Skeletal muscle satellite cell (primary cell): ENCODE measurements around the gene CHRNA10.

Experiments used
- H3K27me3 ChIP-seq: 2 replicates; pipeline ENCODE4 v1.7.0; 2013; ENCODE audit warnings: low read length; ENCODE audit not compliant: control insufficient read depth, insufficient read depth
- H3K36me3 ChIP-seq: 2 replicates; pipeline ENCODE4 v1.7.0; 2013; ENCODE audit warnings: mild to moderate bottlenecking, control low read depth, low read length; ENCODE audit not compliant: insufficient read depth
- H3K4me1 ChIP-seq: 2 replicates; pipeline ENCODE4 v1.7.0; 2013; ENCODE audit warnings: low read length; ENCODE audit not compliant: control insufficient read depth, insufficient read depth
- H3K4me2 ChIP-seq: 2 replicates; pipeline ENCODE4 v1.7.0; 2013; ENCODE audit warnings: mild to moderate bottlenecking, low read length
- H3K4me3 ChIP-seq: 2 replicates; pipeline ENCODE4 v1.7.0; 2013; ENCODE audit warnings: low read length
- H3K9ac ChIP-seq: 2 replicates; pipeline ENCODE4 v1.7.0; 2013; ENCODE audit warnings: mild to moderate bottlenecking, low read depth, low read length, moderate library complexity
- H3K9me3 ChIP-seq: replicated peaks from 2 replicates; pipeline ENCODE4 v1.7.0; 2013; ENCODE audit warnings: mild to moderate bottlenecking, control low read depth, low read length

The CHRNA10 gene

DNA sequence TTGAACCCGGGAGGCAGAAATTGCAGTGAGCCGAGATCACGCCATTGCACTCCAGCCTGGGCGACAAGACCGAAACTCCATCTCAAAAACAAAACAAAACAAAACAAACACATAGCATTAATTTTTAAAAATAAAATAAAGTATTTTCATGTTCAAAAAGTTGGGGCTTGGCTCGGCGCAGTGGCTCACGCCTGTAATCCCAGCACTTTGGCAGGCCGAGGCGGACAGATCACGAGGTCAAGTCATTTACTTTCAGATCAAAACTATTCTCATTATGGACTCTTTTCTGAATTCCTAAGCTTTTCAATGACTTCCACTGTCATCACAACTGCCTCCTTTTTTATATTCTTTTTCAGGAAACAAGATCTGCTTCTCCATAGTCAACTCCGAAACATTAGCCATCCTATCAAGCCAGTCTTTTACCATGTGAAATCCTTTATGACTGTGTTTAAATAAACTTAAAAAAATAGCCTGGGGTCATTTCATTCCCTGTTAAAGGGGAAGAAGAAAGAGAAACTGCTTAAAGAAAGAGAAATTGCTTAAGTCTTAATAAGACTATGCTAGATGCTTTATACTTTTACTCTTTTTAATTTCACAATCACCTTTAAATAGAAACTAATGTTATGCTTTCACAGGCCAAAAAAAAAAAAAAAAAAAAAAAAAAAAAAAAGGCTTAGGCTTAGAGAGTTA, 13.1 kb upstream of the CHRNA10 start:
- Histone ChIP-seq H3K36me3 (peaks cover 75% of the 10 kb centered on the region), H3K4me2 (no peak overlapping the region), H3K9me3 (no peaks in the 10 kb centered on the region), H3K4me3 (no peak overlapping the region), H3K9ac (no peak overlapping the region), H3K27me3 (no peaks in the 10 kb centered on the region), H3K4me1 (no peaks in the 10 kb centered on the region)

GRCh38 chr11:3683039-3683438, 11.9 kb upstream of the CHRNA10 start:
- Histone ChIP-seq H3K9me3 (no peaks in the 10 kb centered on the region), H3K9ac (no peak overlapping the region), H3K4me3 (no peak overlapping the region), H3K36me3 (peaks cover 87% of the 10 kb centered on the region), H3K4me1 (no peaks in the 10 kb centered on the region), H3K4me2 (no peak overlapping the region), H3K27me3 (no peaks in the 10 kb centered on the region)

GRCh38 chr11:3679077-3679476, 7.9 kb upstream of the CHRNA10 start:
- Histone ChIP-seq H3K4me2 (no peak overlapping the region), H3K9ac (no peak overlapping the region), H3K36me3 (peaks cover 92% of the 10 kb centered on the region), H3K27me3 (no peaks in the 10 kb centered on the region), H3K4me1 (no peaks in the 10 kb centered on the region), H3K9me3 (no peaks in the 10 kb centered on the region), H3K4me3 (no peak overlapping the region)

GRCh38 chr11:3675971-3676370, 4.8 kb upstream of the CHRNA10 start:
- no peak overlapping the region for H3K4me3 ChIP-seq
- H3K9ac ChIP-seq, result no peak overlapping the region
- H3K4me1 ChIP-seq, result no peaks in the 10 kb centered on the region
- no peak overlapping the region for H3K4me2 ChIP-seq
- H3K27me3 ChIP-seq, result no peaks in the 10 kb centered on the region
- H3K9me3 ChIP-seq, result no peaks in the 10 kb centered on the region
- peaks cover 92% of the 10 kb centered on the region for H3K36me3 ChIP-seq

GRCh38 chr11:3674189-3674588, 3.0 kb upstream of the CHRNA10 start:
- H3K36me3 ChIP-seq, result peaks cover 79% of the 10 kb centered on the region
- H3K4me1 ChIP-seq, result no peaks in the 10 kb centered on the region
- H3K4me3 ChIP-seq, result no peak overlapping the region
- no peak overlapping the region for H3K4me2 ChIP-seq
- no peak overlapping the region for H3K9ac ChIP-seq
- H3K9me3 ChIP-seq, result no peaks in the 10 kb centered on the region
- H3K27me3 ChIP-seq, result no peaks in the 10 kb centered on the region

DNA sequence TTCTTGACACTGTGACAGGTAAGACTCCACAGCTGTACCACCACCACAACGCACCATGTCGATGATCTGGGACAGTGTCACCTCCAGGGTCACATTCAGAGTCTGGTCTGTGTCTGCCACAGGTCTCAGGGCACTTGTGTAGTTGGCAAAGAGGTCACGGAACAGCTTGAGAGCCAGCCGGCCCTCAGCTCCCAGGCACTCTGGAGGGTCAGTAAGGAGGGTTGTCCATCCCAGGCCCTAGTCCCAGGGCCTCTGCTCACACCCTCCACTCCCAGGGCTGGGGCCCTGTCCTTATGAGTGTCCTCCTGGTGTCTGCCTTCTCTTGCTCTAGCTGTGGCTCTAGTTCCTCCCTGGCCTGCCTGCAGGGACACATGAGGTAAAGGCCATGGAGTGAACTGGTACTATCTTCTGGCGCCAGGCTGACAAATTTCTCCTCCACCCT, 1.4 kb downstream of the CHRNA10 start:
- H3K9me3 ChIP-seq, result no peaks in the 10 kb centered on the region
- no peak overlapping the region for H3K9ac ChIP-seq
- no peak overlapping the region for H3K4me3 ChIP-seq
- no peaks in the 10 kb centered on the region for H3K4me1 ChIP-seq
- no peak overlapping the region for H3K4me2 ChIP-seq
- H3K27me3 ChIP-seq, result no peaks in the 10 kb centered on the region
- peaks cover 62% of the 10 kb centered on the region for H3K36me3 ChIP-seq

DNA sequence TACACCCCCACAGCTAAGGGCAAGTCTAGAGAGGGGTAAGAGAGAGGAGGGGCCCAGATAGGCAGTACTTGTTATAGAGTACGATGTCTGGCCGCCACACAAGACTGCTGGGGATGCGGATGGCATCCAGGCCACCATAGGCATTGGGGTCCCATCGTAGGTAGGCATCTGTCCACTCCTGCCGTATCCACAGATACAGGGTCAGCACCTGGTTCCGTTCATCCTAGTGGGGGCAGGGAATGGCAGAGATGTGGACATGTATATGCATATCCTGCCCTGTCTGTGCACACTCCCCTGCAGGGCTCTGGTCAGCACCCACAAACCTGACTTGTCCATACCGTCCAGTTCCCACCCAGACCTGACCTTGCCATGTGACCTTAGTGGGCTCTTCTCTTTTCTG, 2.1 kb downstream of the CHRNA10 start:
- no peaks in the 10 kb centered on the region for H3K9me3 ChIP-seq
- no peaks in the 10 kb centered on the region for H3K4me1 ChIP-seq
- H3K4me2 ChIP-seq, result no peak overlapping the region
- H3K27me3 ChIP-seq, result no peaks in the 10 kb centered on the region
- no peak overlapping the region for H3K4me3 ChIP-seq
- H3K9ac ChIP-seq, result no peak overlapping the region
- peaks cover 62% of the 10 kb centered on the region for H3K36me3 ChIP-seq

DNA sequence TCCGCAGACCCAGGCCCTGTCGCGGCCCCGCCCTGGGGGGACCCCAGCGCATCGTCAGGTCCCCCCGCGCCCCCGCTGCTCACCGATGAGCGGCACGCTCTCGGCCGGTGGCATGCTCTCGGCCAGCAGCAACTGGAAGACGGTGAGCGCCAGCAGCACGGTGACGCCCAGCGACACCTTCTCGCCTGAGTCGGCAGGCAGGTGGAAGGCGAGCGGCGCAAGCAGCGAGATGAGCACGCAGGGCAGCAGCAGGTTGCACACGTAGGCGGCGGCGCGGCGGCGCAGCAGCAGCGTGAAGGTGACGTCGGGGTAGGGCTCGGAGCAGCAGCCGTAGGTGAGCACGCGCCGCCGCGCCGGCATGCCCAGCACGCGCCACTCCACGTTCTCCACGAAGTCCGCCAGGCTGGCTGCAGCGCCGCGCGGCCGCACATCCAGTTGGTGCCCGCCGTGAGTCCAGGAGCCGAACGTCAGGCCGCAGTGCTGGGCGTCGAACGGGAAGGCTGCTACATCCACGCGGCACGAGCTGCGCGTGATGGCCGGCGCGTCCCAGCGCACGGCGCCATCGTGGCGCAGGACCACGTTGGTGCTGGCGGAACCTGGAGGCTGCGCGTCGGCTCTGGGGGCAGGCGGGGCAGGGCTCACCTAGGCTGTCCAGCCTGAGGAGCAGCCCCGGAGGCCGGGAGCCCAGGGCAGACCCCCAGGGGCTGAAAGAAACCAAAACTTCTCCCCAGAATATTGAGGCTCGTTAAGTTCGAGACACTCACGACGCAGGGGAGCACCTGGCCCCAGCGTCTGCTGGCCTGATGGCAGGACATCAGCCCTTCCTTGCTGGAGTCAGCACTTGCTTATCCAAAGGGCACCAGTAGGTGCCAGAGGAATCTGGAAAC, 3.8 kb downstream of the CHRNA10 start:
- H3K9ac ChIP-seq, result no peak overlapping the region
- peaks cover 53% of the 10 kb centered on the region for H3K36me3 ChIP-seq

DNA sequence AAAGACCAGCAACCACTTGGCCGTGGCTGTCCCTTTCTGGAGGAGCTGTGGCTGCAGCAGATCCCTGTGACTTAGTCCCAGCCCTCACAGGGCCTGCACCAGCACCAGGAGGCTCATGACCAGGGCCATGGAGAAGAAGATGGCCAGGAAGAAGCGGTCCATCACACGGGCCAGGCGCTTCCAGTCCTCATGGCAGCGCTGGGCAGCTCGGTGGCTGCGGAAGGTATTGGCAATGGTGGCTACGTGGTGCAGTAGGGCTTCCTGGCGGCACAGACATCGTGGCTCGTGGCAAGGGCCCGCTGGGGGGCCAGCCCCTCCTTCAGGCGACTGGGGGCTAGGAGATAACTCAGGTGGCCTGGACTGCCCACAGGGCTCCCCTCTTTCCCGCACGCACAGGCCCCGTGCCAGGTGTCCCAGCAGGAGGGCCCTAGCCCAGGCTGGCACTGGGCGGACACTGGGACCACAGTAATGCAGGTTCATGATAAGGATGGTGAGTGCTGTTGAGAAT, 5.1 kb downstream of the CHRNA10 start:
- H3K27me3 ChIP-seq, result no peaks in the 10 kb centered on the region
- H3K4me3 ChIP-seq, result no peak overlapping the region
- no peaks in the 10 kb centered on the region for H3K9me3 ChIP-seq
- H3K36me3 ChIP-seq, result peaks cover 41% of the 10 kb centered on the region
- H3K4me1 ChIP-seq, result no peaks in the 10 kb centered on the region
- no peak overlapping the region for H3K9ac ChIP-seq
- no peak overlapping the region for H3K4me2 ChIP-seq

More for the DNA sequence above, 3.8 kb downstream of the CHRNA10 start:
- H3K9me3 ChIP-seq, result no peaks in the 10 kb centered on the region
- no peaks in the 10 kb centered on the region for H3K27me3 ChIP-seq
- no peak overlapping the region for H3K4me3 ChIP-seq
- H3K4me1 ChIP-seq, result no peaks in the 10 kb centered on the region
- no peak overlapping the region for H3K4me2 ChIP-seq

GRCh38 chr11:3665336-3666022, 5.7 kb downstream of the CHRNA10 start:
- Histone ChIP-seq H3K4me3 (no peak overlapping the region), H3K36me3 (peaks cover 40% of the 10 kb centered on the region), H3K4me2 (no peak overlapping the region), H3K27me3 (no peaks in the 10 kb centered on the region), H3K9me3 (no peaks in the 10 kb centered on the region), H3K4me1 (no peaks in the 10 kb centered on the region), H3K9ac (no peak overlapping the region)

GRCh38 chr11:3664032-3664630, 7.1 kb downstream of the CHRNA10 start:
- Histone ChIP-seq H3K4me3 (no peak overlapping the region), H3K27me3 (no peaks in the 10 kb centered on the region), H3K4me2 (no peak overlapping the region), H3K9me3 (no peaks in the 10 kb centered on the region), H3K9ac (no peak overlapping the region), H3K4me1 (no peaks in the 10 kb centered on the region), H3K36me3 (peaks cover 34% of the 10 kb centered on the region)
